ENCODE data around the gene PARP2.

PARP2 gene

DNA sequence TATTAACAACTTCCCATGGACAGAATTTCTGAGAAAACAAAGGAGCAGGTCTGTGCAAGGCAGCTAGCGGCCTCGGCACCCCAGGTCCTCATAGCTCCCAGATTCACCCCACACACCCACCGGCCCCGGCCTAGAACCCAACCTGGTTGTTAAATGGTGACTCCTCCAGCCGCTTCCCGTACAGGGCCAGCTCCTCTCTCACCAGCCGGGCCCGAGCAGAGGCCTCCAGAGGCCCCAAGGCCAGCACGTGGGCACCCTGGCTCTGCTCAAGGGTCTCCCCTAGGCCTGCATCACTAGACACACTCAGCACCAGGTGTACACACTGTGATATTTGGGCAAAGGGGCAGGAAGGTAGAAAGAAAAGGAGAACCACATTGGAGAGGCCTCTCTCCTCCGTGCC lies 39.6 kb downstream of the PARP2 start:
- Histone ChIP-seq H2AFZ (ENCODE audit: low read length) (no peak overlapping the region), H4K20me1 (ENCODE audit: insufficient read depth, low read length) (no peaks in the 10 kb centered on the region), H3K27ac (ENCODE audit: low read depth, low read length, poor library complexity, severe bottlenecking) (no peak overlapping the region), H3K4me3 (ENCODE audit: low read depth, low read length, poor library complexity, severe bottlenecking) (no peak overlapping the region), H3K27me3 (ENCODE audit: insufficient read depth, low read length) (no peaks in the 10 kb centered on the region), H3F3A (ENCODE audit: insufficient read depth, low read length) (no peaks in the 10 kb centered on the region), H3K9ac (ENCODE audit: low read length) (no peak overlapping the region), H3K79me2 (ENCODE audit: insufficient read depth, low read length) (no peaks in the 10 kb centered on the region), H3K9me2 (ENCODE audit: low read depth, low read length) (no peaks in the 10 kb centered on the region), H3K36me3 (ENCODE audit: insufficient read depth, low read length) (peaks cover 82% of the 10 kb centered on the region), H3K9me3 (ENCODE audit: low read length) (no peaks in the 10 kb centered on the region), H3K4me1 (ENCODE audit: insufficient read depth, low read length, severe bottlenecking) (no peaks in the 10 kb centered on the region), H3K4me2 (ENCODE audit: low read length) (no peak overlapping the region)
- no peak for TF ChIP-seq EZH2 (IDR thresholded peaks at IDR 0.05; ENCODE audit: borderline replicate concordance, low read length)
- TF ChIP-seq, protein P1, sequence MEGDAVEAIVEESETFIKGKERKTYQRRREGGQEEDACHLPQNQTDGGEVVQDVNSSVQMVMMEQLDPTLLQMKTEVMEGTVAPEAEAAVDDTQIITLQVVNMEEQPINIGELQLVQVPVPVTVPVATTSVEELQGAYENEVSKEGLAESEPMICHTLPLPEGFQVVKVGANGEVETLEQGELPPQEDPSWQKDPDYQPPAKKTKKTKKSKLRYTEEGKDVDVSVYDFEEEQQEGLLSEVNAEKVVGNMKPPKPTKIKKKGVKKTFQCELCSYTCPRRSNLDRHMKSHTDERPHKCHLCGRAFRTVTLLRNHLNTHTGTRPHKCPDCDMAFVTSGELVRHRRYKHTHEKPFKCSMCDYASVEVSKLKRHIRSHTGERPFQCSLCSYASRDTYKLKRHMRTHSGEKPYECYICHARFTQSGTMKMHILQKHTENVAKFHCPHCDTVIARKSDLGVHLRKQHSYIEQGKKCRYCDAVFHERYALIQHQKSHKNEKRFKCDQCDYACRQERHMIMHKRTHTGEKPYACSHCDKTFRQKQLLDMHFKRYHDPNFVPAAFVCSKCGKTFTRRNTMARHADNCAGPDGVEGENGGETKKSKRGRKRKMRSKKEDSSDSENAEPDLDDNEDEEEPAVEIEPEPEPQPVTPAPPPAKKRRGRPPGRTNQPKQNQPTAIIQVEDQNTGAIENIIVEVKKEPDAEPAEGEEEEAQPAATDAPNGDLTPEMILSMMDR (IDR thresholded peaks at IDR 0.05; ENCODE audit: low read length) = no peak

DNA sequence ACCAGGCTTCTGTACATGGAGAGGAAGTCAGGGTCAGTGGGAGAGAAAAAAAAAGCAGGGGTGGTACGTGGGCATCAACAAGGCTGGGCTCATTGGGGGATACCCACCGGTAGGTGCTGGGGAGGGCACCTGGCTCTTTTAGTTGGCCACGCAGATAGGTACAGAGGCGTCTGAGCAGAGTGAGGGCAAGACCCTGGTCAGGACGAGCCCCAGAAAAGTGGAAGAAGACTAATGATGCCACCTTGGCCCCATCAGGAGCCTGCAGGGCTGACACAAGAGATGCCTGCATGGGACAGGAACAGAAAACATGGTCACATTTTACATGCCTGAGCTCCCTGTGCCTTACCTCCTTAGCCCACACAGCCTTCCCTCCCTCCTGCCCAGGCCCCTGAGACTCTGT lies 40.2 kb downstream of the PARP2 start:
- Histone ChIP-seq H3K27ac (ENCODE audit: low read depth, low read length, poor library complexity, severe bottlenecking) (no peak overlapping the region), H3F3A (ENCODE audit: insufficient read depth, low read length) (no peaks in the 10 kb centered on the region), H3K79me2 (ENCODE audit: insufficient read depth, low read length) (no peaks in the 10 kb centered on the region), H4K20me1 (ENCODE audit: insufficient read depth, low read length) (no peaks in the 10 kb centered on the region), H3K9ac (ENCODE audit: low read length) (no peak overlapping the region), H3K9me3 (ENCODE audit: low read length) (no peaks in the 10 kb centered on the region), H3K27me3 (ENCODE audit: insufficient read depth, low read length) (no peaks in the 10 kb centered on the region), H3K4me3 (ENCODE audit: low read depth, low read length, poor library complexity, severe bottlenecking) (no peak overlapping the region), H2AFZ (ENCODE audit: low read length) (no peak overlapping the region), H3K36me3 (ENCODE audit: insufficient read depth, low read length) (peaks cover 82% of the 10 kb centered on the region), H3K9me2 (ENCODE audit: low read depth, low read length) (no peaks in the 10 kb centered on the region), H3K4me2 (ENCODE audit: low read length) (no peak overlapping the region), H3K4me1 (ENCODE audit: insufficient read depth, low read length, severe bottlenecking) (no peaks in the 10 kb centered on the region)
- no peak for TF ChIP-seq EZH2 (IDR thresholded peaks at IDR 0.05; ENCODE audit: borderline replicate concordance, low read length)
- TF ChIP-seq, protein P1 (IDR thresholded peaks at IDR 0.05; ENCODE audit: low read length) = no peak

DNA sequence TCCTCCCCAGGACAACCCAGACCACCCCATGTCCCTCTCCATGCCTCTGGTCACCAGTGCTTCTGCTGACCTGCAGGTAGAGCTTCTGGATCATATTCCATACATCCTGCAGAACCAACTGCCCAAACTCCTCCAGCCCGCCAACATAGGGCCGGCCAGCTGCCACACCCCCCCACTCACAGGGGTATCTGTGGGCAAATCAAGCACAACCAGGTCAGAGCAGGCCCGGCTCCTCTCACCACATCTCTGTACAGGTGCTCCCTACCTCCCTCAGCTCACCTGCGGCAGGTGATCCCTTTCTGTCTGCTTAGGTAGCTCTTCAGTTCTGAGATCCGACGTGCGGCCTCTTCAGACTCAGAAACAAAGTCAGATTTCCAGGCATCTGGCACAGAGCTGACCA lies 40.9 kb downstream of the PARP2 start:
- Histone ChIP-seq H3K4me2 (ENCODE audit: low read length) (no peak overlapping the region), H3K4me3 (ENCODE audit: low read depth, low read length, poor library complexity, severe bottlenecking) (no peak overlapping the region), H3K9me3 (ENCODE audit: low read length) (no peaks in the 10 kb centered on the region), H3K27me3 (ENCODE audit: insufficient read depth, low read length) (no peaks in the 10 kb centered on the region), H3K27ac (ENCODE audit: low read depth, low read length, poor library complexity, severe bottlenecking) (no peak overlapping the region), H3K4me1 (ENCODE audit: insufficient read depth, low read length, severe bottlenecking) (no peaks in the 10 kb centered on the region), H4K20me1 (ENCODE audit: insufficient read depth, low read length) (no peaks in the 10 kb centered on the region), H3K36me3 (ENCODE audit: insufficient read depth, low read length) (peaks cover 81% of the 10 kb centered on the region), H3K9ac (ENCODE audit: low read length) (no peak overlapping the region), H3K9me2 (ENCODE audit: low read depth, low read length) (no peaks in the 10 kb centered on the region), H2AFZ (ENCODE audit: low read length) (no peak overlapping the region), H3F3A (ENCODE audit: insufficient read depth, low read length) (no peaks in the 10 kb centered on the region), H3K79me2 (ENCODE audit: insufficient read depth, low read length) (no peaks in the 10 kb centered on the region)
- TF ChIP-seq, protein P1 (IDR thresholded peaks at IDR 0.05; ENCODE audit: low read length) = no peak
- TF ChIP-seq EZH2 (IDR thresholded peaks at IDR 0.05; ENCODE audit: borderline replicate concordance, low read length) = no peak

Measured in OCI-LY1 (cell line).